HG03159 (cell line): ENCODE results near the gene DBX1.
"Not testable (repeated sequence)": the region's sequence is repeated elsewhere in the genome, so short reads cannot be mapped to it uniquely, and the experiment has no call there.

Experiments used
- ATAC-seq: cut with Tn5 transposase; IDR thresholded peaks from one replicate; pipeline ENCODE4 v1.9.1; 2021; ENCODE audit warnings: mild to moderate bottlenecking, moderate library complexity; ENCODE audit not compliant: unreplicated experiment

The DBX1 gene, protein sequence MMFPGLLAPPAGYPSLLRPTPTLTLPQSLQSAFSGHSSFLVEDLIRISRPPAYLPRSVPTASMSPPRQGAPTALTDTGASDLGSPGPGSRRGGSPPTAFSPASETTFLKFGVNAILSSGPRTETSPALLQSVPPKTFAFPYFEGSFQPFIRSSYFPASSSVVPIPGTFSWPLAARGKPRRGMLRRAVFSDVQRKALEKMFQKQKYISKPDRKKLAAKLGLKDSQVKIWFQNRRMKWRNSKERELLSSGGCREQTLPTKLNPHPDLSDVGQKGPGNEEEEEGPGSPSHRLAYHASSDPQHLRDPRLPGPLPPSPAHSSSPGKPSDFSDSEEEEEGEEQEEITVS

GRCh38 chr11:20160425-20161229 is at the start of gene DBX1:
DBX1 (minus strand) TSS chr11:20160475; CDS start chr11:20160324, 151 bp downstream.
- ATAC-seq = no peak

DNA sequence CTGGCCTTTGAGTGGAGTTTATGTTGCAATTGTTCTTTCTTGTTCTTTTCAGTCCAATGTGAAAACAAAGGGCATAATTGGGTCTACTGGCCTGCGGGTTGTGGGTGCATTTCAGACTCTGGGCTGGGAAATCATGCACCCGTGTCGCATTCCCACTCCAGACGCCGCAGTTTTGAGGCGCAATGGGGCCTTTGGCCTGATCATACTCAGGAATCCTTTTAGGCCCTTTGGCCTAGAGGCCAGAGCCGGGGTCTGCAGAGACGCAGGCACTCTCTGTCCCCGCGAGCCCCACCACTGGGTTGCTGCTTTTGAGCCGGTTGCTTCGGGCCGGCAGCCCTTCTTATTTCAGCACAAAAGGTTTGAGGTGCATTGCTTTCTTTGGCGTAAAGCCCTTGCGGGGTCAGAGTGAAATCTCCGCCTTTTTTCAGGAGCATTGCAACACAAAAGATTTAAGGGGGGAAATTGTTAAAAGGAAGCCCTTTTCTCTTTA is 48.4 kb upstream of the DBX1 start:
- no peak for ATAC-seq

- no peak for ATAC-seq
These were observed 47.7 kb upstream of the DBX1 start for GRCh38 chr11:20207781-20208621.

DNA sequence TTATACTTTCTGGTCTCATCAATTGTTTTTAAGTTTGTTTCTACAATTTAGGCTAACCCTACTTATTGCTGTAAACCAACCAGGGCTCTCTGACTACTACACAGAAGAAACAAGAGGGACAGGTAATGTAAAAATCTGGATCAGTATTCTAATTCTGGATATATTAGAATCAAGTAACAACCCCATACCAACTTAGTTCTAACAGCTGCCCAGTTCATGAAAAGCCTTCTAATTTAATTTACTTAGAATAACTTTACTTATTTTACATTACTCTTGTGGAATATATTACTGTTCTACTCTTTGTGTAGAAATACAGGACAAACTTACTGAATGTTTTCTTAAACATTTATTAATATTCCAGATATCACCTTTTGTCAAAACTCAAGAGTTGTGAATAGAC is 45.5 kb upstream of the DBX1 start:
- no peak for ATAC-seq

GRCh38 chr11:20204681-20205080 is 44.4 kb upstream of the DBX1 start:
- no peak for ATAC-seq

GRCh38 chr11:20203831-20204230 is 43.6 kb upstream of the DBX1 start:
- no peak for ATAC-seq

DNA sequence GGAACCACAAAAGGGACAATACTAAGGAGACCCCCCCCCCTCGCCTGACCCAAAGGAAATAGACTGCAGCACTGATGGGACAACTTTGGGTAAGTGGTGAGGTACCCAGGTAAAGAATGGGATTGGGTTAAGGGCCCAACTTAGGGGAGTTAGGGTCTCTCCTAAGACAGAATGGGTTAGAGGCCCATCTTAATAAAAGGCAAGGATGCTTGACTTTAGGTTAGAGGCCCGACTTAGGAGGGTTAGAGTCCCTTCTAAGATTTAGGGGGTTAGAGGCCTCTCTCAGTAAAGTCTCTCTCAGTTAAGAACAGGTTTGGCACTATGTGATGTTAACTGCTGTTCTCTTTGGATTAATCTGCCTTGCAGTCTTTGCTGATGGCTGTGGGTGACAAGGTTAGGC is 41.0 kb upstream of the DBX1 start:
- no peak for ATAC-seq

GRCh38 chr11:20200331-20200955 is 40.2 kb upstream of the DBX1 start:
- ATAC-seq = not testable (repeated sequence)

- ATAC-seq = no peak
These were observed 37.6 kb upstream of the DBX1 start for GRCh38 chr11:20197881-20198280.

- ATAC-seq = no peak
These were observed 34.2 kb upstream of the DBX1 start for GRCh38 chr11:20194470-20194869.

- ATAC-seq = no peak
These were observed 33.0 kb upstream of the DBX1 start for GRCh38 chr11:20193307-20193706.

DNA sequence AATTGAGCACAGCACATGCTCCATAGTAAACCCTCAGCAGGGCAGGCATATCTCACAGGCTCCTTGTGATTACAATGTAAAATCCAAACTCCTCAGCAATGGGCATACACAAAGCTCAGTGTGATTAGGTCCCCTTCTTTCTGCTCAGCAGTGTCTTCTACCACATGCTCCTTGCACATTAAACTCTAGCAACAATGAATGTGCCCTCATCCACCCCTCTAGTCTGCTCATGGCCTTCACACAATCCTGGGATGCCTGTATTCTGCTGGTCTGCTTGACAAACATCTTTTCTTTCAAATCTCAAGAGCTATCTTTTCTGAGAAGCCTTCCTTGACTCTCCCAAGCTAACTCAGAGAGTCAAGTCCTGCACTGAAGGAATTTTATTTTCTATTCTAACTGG is 32.4 kb upstream of the DBX1 start:
- no peak for ATAC-seq

GRCh38 chr11:20192151-20192550 is 31.9 kb upstream of the DBX1 start:
- ATAC-seq = no peak

GRCh38 chr11:20178976-20179375 is 18.7 kb upstream of the DBX1 start:
- no peak for ATAC-seq

DNA sequence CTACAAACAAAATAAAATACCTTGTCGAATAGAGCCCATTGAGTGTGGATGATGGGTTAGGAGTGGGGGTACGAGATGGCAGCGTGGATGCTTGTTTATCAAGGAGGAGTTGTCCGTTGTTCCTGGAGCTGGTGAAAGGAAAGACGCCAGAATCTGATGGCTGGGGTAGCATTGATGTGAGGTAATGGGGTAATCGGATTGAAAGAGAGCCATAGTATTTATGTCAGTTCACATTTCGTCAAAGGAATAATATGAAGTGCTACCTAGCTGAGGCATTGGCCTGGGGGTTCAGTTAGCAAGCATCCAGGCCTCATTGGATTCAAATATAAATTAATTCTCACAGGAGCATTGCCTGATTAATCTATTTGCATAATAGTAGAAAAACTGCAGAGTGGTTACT is 16.9 kb upstream of the DBX1 start:
- no peak for ATAC-seq

DNA sequence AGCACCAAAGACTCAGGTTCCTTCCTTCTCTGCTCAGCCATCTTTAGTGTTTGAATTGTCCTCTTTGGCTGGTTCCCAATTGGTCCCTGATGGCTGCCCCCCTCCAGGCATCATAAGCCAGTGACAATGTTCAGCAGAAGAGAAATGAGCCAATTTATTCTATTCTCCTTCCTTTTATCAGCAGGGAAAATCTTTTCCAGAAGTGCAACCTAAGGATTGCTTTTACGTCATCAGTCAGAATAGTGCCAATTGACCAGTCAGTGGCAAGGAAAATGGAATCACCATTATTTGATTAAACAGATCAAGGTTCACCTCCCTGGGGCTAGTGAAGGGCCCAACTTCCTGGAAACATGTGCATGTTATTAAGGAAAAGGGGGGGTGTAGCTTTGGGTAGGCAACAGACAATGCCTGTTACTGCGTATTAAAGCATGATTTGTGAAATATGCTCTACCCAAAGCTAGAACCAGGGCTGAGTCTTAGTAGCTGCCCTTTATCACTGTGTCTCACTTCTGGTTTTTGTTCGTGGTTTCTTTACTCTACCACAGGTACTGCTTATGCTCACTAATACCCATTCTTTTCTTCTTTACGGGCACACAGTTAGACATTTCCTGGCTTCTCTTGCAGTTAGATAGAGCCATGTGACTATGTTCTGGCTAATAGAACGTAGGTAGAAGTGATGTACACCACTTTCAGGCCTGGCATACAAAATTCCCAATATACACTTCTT is 12.6 kb upstream of the DBX1 start:
- no peak for ATAC-seq

- ATAC-seq = no peak
These were observed 3.7 kb upstream of the DBX1 start for GRCh38 chr11:20163783-20164481.

- no peak for ATAC-seq
These were observed 2.8 kb upstream of the DBX1 start for GRCh38 chr11:20162824-20163782.
